ENCODE data around the gene IL13RA2.

IL13RA2 gene

DNA sequence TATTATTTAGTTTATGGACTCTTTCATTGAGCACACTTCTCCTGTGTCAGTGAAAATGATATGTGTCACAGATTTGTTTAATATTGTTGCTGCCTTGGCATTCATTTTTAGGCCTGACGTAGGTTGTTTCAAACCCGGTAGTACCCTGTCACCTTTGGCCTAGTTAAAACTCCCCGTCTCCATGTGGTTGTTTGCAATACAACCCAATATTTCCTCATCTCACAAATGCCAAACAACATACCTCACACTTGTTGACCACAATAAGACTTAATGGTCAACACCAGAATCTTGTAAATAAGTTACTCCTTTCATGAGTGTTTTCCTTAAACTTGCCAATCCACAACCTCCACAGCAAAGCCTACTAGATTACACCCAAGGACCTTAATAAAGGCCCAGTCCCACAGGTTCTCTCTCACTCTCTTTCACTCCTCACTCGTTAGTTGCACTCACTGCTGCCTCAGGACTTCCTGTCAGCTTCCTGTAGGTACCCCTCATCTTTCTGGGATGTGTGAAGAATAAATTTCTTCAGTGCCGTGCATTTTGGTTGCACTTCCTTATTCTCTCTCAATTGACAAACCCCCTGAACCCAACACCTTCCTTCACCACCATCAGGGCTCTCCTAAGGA, 31.3 kb downstream of the IL13RA2 start:
- no peak for DNase-seq

DNA sequence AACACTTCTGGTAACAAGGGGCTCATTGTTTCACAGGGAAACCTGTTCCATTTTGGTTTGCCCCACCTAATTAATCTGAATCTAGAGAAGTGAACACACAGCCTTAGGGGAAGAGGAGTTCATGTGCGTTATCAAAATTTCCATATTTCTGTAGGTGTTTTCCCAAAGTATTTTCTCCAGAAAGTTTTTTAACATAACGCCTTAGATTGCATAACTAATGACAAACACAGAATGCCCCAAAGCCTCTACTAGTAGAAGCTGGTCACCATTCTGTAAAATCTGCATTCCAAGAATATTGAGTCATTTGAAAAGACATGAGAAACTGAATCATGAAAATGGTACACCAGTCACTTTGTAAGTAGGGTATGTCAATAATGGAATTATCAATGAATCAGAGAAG, 41.1 kb downstream of the IL13RA2 start:
- no peak for DNase-seq

DNA sequence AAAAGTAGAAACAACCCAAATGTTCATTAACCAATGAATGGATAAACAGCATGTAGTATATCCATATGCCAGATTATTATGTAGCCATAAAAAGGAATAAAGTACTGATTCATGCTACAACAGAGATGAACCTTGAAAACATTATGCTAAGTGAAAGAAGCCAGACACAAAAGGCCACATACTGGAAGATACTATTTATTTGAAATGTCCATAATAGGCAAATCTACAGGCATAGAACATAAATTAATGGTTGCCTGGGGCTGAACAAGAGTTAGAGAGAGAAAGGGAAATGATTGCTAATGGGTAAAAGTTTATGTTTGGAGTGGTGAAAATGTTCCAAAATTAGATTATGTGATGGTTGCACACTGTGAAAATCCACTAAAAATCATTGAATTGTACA, 44.4 kb downstream of the IL13RA2 start:
- no peak for DNase-seq

DNA sequence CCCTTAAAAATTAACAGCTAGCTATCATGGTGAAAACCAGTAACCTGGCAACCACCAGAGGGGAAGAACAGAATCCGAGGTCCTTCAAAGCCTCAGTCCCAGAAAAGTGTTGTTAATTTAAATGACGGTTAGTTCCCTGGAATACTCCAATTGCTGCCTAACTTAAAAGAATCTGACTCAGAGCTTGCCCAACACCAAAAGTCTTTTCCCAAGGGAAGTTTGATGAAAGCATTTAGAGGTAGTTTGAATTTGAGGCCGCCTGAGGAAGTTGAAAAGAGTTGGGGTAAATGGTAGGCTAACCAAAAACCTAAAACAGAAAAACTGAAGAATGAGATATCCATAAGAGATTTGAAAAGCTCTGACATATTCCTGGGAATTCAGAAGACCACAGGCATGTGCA, 46.6 kb downstream of the IL13RA2 start:
- DNase-seq = no peak

DNA sequence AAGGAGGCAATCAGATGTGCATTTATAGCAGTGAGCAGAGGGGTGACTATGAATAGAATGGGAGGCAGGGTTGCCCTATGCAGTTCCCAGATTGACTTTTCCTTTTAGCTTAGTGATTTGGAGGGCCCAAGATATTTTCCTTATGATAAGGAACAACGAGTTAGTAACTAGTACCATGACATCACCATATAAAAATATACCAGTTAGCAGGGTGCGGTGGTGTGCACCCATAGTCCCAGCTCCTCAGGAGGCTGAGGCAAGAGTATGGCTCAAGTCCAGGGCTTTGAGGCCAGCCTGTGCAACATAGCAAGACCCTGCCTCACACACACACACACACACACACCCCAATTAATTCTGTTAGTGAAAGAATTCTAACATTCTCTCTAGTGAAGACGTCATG, 53.0 kb downstream of the IL13RA2 start:
- no peak for DNase-seq

DNA sequence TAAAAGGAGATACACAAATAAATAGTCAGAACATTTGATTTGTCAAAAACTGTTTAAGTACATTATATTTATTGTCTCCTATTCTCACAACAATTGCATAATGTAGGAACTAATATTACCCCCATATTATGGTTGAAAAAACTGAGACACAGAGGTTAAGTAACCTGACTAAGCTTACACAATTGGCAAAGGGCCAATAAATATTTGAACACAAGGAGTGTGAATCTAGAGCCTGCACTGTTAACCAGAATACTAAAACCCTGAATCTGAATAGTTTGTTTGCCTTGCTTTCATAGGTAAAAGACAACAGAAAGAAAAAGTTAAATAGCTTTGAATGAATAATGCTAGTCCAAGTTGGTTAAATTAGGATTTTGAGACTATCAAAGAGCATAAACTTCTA, 55.2 kb downstream of the IL13RA2 start:
- no peak for DNase-seq

DNA sequence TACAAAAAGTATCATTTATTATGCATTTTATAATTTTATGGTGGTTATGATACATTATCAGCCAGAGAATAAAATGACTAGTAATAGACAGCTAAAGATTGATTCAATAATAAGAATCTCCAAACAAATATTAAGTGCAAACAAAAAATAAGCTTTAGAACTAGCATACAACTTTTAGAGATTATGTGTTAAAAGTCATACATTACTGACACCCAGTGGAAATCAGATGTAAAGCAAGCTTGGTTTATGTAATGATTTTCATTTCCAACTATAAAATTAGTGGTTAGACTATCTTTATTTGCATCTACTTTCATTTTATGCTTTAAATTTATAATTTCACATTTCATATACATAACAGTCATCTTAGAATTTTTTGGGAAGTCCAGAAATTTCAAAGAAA, 57.7 kb downstream of the IL13RA2 start:
- no peak for DNase-seq
